Stomach (tissue), 4 donors: Measurements from ENCODE around the gene ACOXL.

Experiments
- CTCF ChIP-seq, 7 experiments: fragments of 450-650 bp in 4 of 7; fragments of 200-600 bp in 3 of 7; sonication (generic) in 3 of 7; IDR thresholded peaks; one replicate each; pipeline ENCODE4 v1.5.1; 2016 to 2019; ENCODE audit warnings: antibody characterized with exemption in 7 of 7, control low read depth in 2 of 7, mild to moderate bottlenecking in 1 of 7
- EP300 ChIP-seq: sonication (generic); formaldehyde crosslinking; IDR thresholded peaks from one replicate; pipeline ENCODE4 v1.6.1; 2017; ENCODE audit warnings: antibody characterized with exemption
- POLR2A ChIP-seq, 4 donors: fragments of 450-650 bp; IDR thresholded peaks; one replicate each; pipeline ENCODE4 v1.6.1; 2016; ENCODE audit warnings: antibody characterized with exemption in 4 of 4, control low read depth in 2 of 4, mild to moderate bottlenecking in 1 of 4, moderate library complexity in 1 of 4
- POLR2AphosphoS5 ChIP-seq, 3 donors: sonication (generic); formaldehyde crosslinking; IDR thresholded peaks; one replicate each; pipeline ENCODE4 v1.6.1; 2016; ENCODE audit warnings: antibody characterized with exemption in 3 of 3

GRCh38 chr2:111094691-111095090 is 362.3 kb downstream of the ACOXL start:
- TF ChIP-seq CTCF (IDR thresholded peaks at IDR 0.05) (no peak), POLR2A (IDR thresholded peaks at IDR 0.05) (no peak), POLR2AphosphoS5 (IDR thresholded peaks at IDR 0.05) (no peak), EP300 (no peak)
